DOHH2 (cell line): ENCODE data around the gene MRFAP1.

Experiments
- CTCF ChIP-seq: fragments of 200-600 bp; sonication (generic); IDR thresholded peaks from one replicate; pipeline ENCODE4 v1.5.1; 2014; ENCODE audit warnings: antibody characterized with exemption, mild to moderate bottlenecking, low read depth, low read length; ENCODE audit not compliant: poor library complexity, severe bottlenecking
- EZH2phosphoT487 ChIP-seq: fragments of 200-600 bp; sonication (generic); IDR thresholded peaks from 2 replicates; pipeline ENCODE4 v1.6.1; 2017; ENCODE audit warnings: borderline replicate concordance, mild to moderate bottlenecking, antibody characterized with exemption, low read length, moderate library complexity, mixed read lengths

- no peak for TF ChIP-seq CTCF
- TF ChIP-seq EZH2phosphoT487 = no peak
Observed at GRCh38 chr4:6612961-6613675, 27.4 kb upstream of the MRFAP1 start.
